HEK293 (cell line): ENCODE data around the gene GOLIM4.

Experiments
- CTCF ChIA-PET: fragments of 350-600 bp; formaldehyde crosslinking; extraction: SDS; loops from one replicate; lab custom pipeline; 2021; ENCODE audit warnings: antibody characterized with exemption; lab: Yijun Ruan, JAX
- POLR2A ChIA-PET: fragments of 300-600 bp; formaldehyde crosslinking; extraction: SDS; loops from one replicate; lab custom pipeline; 2020; ENCODE audit warnings: antibody characterized with exemption, inconsistent platforms; lab: Yijun Ruan, JAX
- H3K27ac ChIP-seq: fragments of 200-500 bp; sonication (Bioruptor generic); 2 replicates; pipeline ENCODE4 v1.5.1; 2014; ENCODE audit warnings: low read depth, low read length, control low read depth, inconsistent platforms; ENCODE audit errors: extremely low read depth
- H3K36me3 ChIP-seq, 2 experiments: fragments of 200-500 bp in 1 of 2; sonication (Bioruptor generic) in 1 of 2; 1 replicate in 1 of 2; 2 replicates in 1 of 2; pipeline ENCODE4 v1.5.1; 2014 to 2017; ENCODE audit warnings: inconsistent platforms in 2 of 2, low read length in 2 of 2; ENCODE audit not compliant: control insufficient read depth in 2 of 2, insufficient read depth in 1 of 2
- H3K4me1 ChIP-seq: fragments of 200-500 bp; sonication (Bioruptor generic); 2 replicates; pipeline ENCODE4 v1.5.1; 2014; ENCODE audit warnings: mild to moderate bottlenecking, low read length, inconsistent platforms; ENCODE audit not compliant: control insufficient read depth, insufficient read depth
- H3K4me3 ChIP-seq: 2 replicates; pipeline ENCODE4 v1.5.1; 2011; ENCODE audit warnings: low read depth, mild to moderate bottlenecking, control low read depth, low read length, moderate library complexity
- H3K9me3 ChIP-seq: fragments of 200-500 bp; sonication (Bioruptor generic); 2 replicates; pipeline ENCODE4 v1.5.1; 2014; ENCODE audit warnings: low read depth, low read length, inconsistent platforms; ENCODE audit not compliant: control insufficient read depth, insufficient read depth
- FEZF1 ChIP-seq: fragments of 450-650 bp; formaldehyde crosslinking; IDR thresholded peaks from 2 replicates; pipeline ENCODE4 v1.5.1; 2016; ENCODE audit warnings: missing biosample characterization, missing genetic modification characterization
- GFI1B ChIP-seq: fragments of 450-650 bp; formaldehyde crosslinking; IDR thresholded peaks from 2 replicates; pipeline ENCODE4 v1.5.1; 2016; ENCODE audit warnings: missing biosample characterization, missing genetic modification characterization
- GLI4 ChIP-seq: fragments of 450-650 bp; formaldehyde crosslinking; IDR thresholded peaks from 2 replicates; pipeline ENCODE4 v1.5.1; 2016; ENCODE audit warnings: missing biosample characterization, missing genetic modification characterization
- GLIS2 ChIP-seq: fragments of 450-650 bp; formaldehyde crosslinking; IDR thresholded peaks from 2 replicates; pipeline ENCODE4 v1.5.1; 2016; ENCODE audit warnings: missing biosample characterization, missing genetic modification characterization
- OVOL3 ChIP-seq: fragments of 450-650 bp; formaldehyde crosslinking; IDR thresholded peaks from 2 replicates; pipeline ENCODE4 v1.5.1; 2016; ENCODE audit warnings: missing biosample characterization, missing genetic modification characterization
- PRDM4 ChIP-seq: fragments of 450-650 bp; formaldehyde crosslinking; IDR thresholded peaks from 2 replicates; pipeline ENCODE4 v1.5.1; 2017; ENCODE audit warnings: missing biosample characterization, missing genetic modification characterization
- SP3 ChIP-seq: fragments of 450-650 bp; formaldehyde crosslinking; IDR thresholded peaks from 2 replicates; pipeline ENCODE4 v1.5.1; 2016; ENCODE audit warnings: missing biosample characterization, missing genetic modification characterization
- ZBTB48 ChIP-seq: fragments of 450-650 bp; formaldehyde crosslinking; IDR thresholded peaks from 2 replicates; pipeline ENCODE4 v1.5.1; 2016; ENCODE audit warnings: missing biosample characterization, missing genetic modification characterization
- ZNF223 ChIP-seq: fragments of 450-650 bp; formaldehyde crosslinking; IDR thresholded peaks from 2 replicates; pipeline ENCODE4 v1.5.1; 2016; ENCODE audit warnings: missing biosample characterization, missing genetic modification characterization
- ZNF239 ChIP-seq: fragments of 450-650 bp; formaldehyde crosslinking; IDR thresholded peaks from 2 replicates; pipeline ENCODE4 v1.5.1; 2016; ENCODE audit warnings: missing biosample characterization, missing genetic modification characterization
- ZNF324 ChIP-seq: fragments of 450-650 bp; formaldehyde crosslinking; IDR thresholded peaks from 2 replicates; pipeline ENCODE4 v1.5.1; 2016; ENCODE audit warnings: missing biosample characterization, missing genetic modification characterization
- ZNF341 ChIP-seq: fragments of 450-650 bp; formaldehyde crosslinking; IDR thresholded peaks from 2 replicates; pipeline ENCODE4; 2016; ENCODE audit warnings: low read depth, missing biosample characterization, missing genetic modification characterization
- ZNF549 ChIP-seq: fragments of 450-650 bp; IDR thresholded peaks from 2 replicates; pipeline ENCODE4 v1.5.1; 2018; ENCODE audit warnings: missing biosample characterization, missing genetic modification characterization, mild to moderate bottlenecking, inconsistent platforms, moderate library complexity
- ZNF623 ChIP-seq: fragments of 450-650 bp; formaldehyde crosslinking; IDR thresholded peaks from 2 replicates; pipeline ENCODE4 v1.5.1; 2016; ENCODE audit warnings: missing biosample characterization, missing genetic modification characterization
- ZNF707 ChIP-seq: fragments of 450-650 bp; formaldehyde crosslinking; IDR thresholded peaks from 2 replicates; pipeline ENCODE4 v1.5.1; 2016; ENCODE audit warnings: missing biosample characterization, missing genetic modification characterization
- ZSCAN23 ChIP-seq: fragments of 450-650 bp; formaldehyde crosslinking; IDR thresholded peaks from 2 replicates; pipeline ENCODE4 v1.5.1; 2016; ENCODE audit warnings: missing biosample characterization, missing genetic modification characterization
- TF ChIP-seq, protein P1 (sequence below): fragments of 450-650 bp; formaldehyde crosslinking; IDR thresholded peaks from 2 replicates; pipeline ENCODE4 v1.5.1; 2016; ENCODE audit warnings: missing biosample characterization, missing genetic modification characterization
- TF ChIP-seq, protein P2 (sequence below): fragments of 450-650 bp; formaldehyde crosslinking; IDR thresholded peaks from 2 replicates; pipeline ENCODE4; 2016; ENCODE audit warnings: missing biosample characterization, missing genetic modification characterization
- TF ChIP-seq, protein P3 (sequence below): fragments of 450-650 bp; formaldehyde crosslinking; IDR thresholded peaks from 2 replicates; pipeline ENCODE4 v1.5.1; 2016; ENCODE audit warnings: missing biosample characterization, missing genetic modification characterization

The GOLIM4 gene

GRCh38 chr3:168085491-168086119 is 10.1 kb downstream of the GOLIM4 start (continued):
- TF ChIP-seq, protein P1, sequence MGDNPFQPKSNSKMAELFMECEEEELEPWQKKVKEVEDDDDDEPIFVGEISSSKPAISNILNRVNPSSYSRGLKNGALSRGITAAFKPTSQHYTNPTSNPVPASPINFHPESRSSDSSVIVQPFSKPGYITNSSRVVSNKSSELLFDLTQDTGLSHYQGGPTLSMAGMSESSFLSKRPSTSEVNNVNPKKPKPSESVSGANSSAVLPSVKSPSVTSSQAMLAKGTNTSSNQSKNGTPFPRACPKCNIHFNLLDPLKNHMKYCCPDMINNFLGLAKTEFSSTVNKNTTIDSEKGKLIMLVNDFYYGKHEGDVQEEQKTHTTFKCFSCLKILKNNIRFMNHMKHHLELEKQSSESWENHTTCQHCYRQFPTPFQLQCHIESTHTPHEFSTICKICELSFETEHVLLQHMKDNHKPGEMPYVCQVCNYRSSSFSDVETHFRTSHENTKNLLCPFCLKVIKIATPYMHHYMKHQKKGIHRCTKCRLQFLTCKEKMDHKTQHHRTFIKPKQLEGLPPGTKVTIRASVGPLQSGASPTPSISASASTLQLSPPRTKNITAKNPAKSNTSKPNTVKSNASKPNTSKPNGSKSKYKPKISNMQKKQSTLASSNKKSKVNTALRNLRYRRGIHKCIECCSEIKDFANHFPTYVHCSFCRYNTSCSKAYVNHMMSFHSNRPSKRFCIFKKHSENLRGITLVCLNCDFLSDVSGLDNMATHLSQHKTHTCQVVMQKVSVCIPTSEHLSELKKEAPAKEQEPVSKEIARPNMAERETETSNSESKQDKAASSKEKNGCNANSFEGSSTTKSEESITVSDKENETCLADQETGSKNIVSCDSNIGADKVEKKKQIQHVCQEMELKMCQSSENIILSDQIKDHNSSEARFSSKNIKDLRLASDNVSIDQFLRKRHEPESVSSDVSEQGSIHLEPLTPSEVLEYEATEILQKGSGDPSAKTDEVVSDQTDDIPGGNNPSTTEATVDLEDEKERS = no peak
- no peak for TF ChIP-seq ZBTB48
- TF ChIP-seq, all 188 proteins: peak for 1

GRCh38 chr3:168083906-168084305 is 11.8 kb downstream of the GOLIM4 start:
- Histone ChIP-seq H3K4me3 (no peak overlapping the region), H3K4me1 (peaks cover 11% of the 10 kb centered on the region), H3K27ac (no peak overlapping the region), H3K36me3 (no peaks in the 10 kb centered on the region), H3K9me3 (no peaks in the 10 kb centered on the region)
- ChIA-PET CTCF (interaction anchor here (1.1 kb wide), 1 partner anchor 83 kb away, joined by 3 read pairs; no protein-coding TSS in a partner anchor), POLR2A (no interaction called here)
- TF ChIP-seq, protein P2, sequence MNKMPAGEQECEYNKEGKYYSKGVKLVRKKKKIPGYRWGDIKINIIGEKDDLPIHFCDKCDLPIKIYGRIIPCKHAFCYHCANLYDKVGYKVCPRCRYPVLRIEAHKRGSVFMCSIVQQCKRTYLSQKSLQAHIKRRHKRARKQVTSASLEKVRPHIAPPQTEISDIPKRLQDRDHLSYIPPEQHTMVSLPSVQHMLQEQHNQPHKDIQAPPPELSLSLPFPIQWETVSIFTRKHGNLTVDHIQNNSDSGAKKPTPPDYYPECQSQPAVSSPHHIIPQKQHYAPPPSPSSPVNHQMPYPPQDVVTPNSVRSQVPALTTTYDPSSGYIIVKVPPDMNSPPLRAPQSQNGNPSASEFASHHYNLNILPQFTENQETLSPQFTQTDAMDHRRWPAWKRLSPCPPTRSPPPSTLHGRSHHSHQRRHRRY (tag by site-specific recombination) = no peak
- TF ChIP-seq ZNF623 (tag by site-specific recombination) (no peak), GLI4 (no peak), ZNF341 (peak; percentile 32)

DNA sequence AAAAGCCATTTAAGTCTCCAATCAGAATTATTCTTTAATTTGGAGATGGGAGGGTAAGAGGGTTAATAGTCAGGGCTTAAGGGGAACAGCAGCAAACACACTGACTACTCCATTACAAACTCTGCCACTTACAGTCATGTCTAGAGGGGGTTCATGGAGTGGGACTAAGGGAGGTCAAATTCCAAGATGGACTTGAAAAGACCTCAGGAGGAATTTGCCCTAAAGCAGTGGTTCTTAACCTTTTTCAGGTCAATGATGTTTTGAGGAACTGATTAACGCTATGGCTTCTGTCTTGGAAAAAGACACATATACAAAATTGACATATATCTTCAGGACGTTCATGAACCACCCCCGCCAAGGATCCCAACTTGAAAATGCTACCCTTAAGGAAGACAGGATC is 13.9 kb downstream of the GOLIM4 start:
- ChIA-PET POLR2A (no interaction called here), CTCF (interaction anchor here (0.9 kb wide), 1 partner anchor 35 kb away, joined by 3 read pairs; no protein-coding TSS in a partner anchor)
- no peaks in the 10 kb centered on the region for H3K9me3 ChIP-seq
- H3K4me1 ChIP-seq = peaks cover 3% of the 10 kb centered on the region
- H3K27ac ChIP-seq = no peak overlapping the region
- peaks cover 0 to 5% of the 10 kb centered on the region in 2 experiments; a peak in 1 of 3 replicates for H3K36me3 ChIP-seq
- no peak overlapping the region for H3K4me3 ChIP-seq
- TF ChIP-seq ZSCAN23 (tag by site-specific recombination) (no peak), FEZF1 (tag by site-specific recombination) (0 out of 2 replicates have a peak, but pooled peaks have one; percentile 18), PRDM4 (no peak)
- TF ChIP-seq, all 188 proteins: peak for 1

DNA sequence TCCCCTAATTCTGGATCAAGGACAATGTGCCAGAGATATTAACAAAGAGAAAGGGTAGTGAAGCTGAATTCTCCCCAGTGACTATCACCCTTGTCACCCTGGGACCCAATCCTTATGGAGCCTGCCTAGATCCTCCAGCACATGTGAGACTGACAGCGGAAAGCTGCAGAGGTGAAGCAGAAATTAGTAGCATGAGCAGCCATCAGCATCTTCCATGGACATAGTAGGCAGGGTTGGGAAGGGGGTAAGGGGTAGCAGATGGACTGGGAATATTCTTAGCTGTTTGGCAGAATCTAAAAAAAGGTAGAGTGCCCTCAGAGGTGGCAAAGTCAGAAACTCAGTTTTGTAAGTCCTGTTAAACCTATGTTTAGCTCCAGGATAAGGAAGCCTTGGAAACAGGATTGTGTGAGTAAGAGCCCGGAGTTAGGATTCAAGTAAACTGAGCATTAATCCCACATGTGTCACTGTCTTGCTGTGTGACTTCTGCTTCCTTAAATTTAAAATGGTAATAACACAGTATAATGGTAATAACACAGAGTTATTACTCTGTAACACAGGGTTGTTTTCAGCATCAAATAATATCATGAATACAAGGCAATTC is 14.5 kb downstream of the GOLIM4 start:
- no peak overlapping the region for H3K4me3 ChIP-seq
- H3K9me3 ChIP-seq = no peaks in the 10 kb centered on the region
- CTCF ChIA-PET = no interaction called here
- H3K4me1 ChIP-seq = no peaks in the 10 kb centered on the region; the same call in 1 of the 2 replicates
- no peak overlapping the region for H3K27ac ChIP-seq
- POLR2A ChIA-PET = no interaction called here
- peaks cover 0 to 5% of the 10 kb centered on the region in 2 experiments; a peak in 1 of 3 replicates for H3K36me3 ChIP-seq
- no peak for TF ChIP-seq OVOL3 (tag by site-specific recombination)
- no peak for TF ChIP-seq SP3 (tag by site-specific recombination)
- no peak for TF ChIP-seq ZNF707 (tag by site-specific recombination)
- no peak for TF ChIP-seq ZNF223 (tag by site-specific recombination)
- no peak for TF ChIP-seq GFI1B
- TF ChIP-seq, protein P3, sequence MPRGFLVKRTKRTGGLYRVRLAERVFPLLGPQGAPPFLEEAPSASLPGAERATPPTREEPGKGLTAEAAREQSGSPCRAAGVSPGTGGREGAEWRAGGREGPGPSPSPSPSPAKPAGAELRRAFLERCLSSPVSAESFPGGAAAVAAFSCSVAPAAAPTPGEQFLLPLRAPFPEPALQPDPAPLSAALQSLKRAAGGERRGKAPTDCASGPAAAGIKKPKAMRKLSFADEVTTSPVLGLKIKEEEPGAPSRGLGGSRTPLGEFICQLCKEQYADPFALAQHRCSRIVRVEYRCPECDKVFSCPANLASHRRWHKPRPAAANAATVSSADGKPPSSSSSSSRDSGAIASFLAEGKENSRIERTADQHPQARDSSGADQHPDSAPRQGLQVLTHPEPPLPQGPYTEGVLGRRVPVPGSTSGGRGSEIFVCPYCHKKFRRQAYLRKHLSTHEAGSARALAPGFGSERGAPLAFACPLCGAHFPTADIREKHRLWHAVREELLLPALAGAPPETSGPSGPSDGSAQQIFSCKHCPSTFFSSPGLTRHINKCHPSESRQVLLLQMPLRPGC (tag by site-specific recombination) = no peak
- TF ChIP-seq GLIS2 (tag by site-specific recombination) = no peak
- TF ChIP-seq ZNF549 = no peak
- TF ChIP-seq ZNF324 (tag by site-specific recombination) = no peak
- no peak for TF ChIP-seq ZNF239 (tag by site-specific recombination)
